ENCODE results near the gene OR5C1. TPM values are rescaled to one million over a fixed set of nuclear protein-coding genes. Genes with fewer than 3 reads are reported as not detected.

Gene OR5C1
- total RNA-seq, 4 donors from 2014 or later: not detected

DNA sequence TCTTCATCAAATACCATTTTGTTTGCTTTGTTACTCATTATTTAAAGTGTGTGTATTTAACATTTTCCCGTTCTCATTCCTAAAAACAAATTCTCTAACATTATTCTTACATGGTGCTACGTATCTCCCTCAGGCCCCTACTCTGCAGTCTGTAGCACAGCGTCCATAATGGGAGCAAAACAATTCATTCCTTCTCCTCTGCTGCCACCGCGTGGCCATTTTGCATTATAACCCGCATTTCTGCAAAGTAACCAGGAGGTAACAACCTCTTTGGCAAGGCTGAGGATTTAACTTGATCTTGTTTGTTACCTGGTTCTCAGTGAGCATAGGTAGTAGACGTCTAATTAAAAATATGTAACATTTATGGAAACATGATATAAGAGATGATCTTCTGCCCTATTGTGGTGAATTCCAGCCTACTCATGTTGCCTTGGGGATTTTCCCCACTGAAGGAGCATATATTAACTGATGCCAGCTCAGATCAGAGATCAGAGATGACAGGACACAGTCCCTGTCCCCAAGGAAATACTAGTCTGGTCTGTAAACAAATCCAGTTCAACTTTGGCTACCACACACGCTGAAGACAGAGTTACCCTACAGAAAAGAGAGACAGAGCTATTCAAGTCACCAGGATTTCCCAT, 21.7 kb downstream of the OR5C1 start:
- Histone ChIP-seq H3K4me1 (peaks cover 0 to 10% (median 0%) of the 10 kb centered on the region in 4 donors), H3K4me3 (no peak overlapping the region), H3K36me3 (peaks cover 0 to 7% (median 0%) of the 10 kb centered on the region in 3 donors), H3K9me3 (no peaks in the 10 kb centered on the region), H3K27ac (no peak overlapping the region), H3K27me3 (no peaks in the 10 kb centered on the region)
- peak; percentile 38 to 60 for DNase-seq (ENCODE audit: low spot score in 2 of 2)
- TF ChIP-seq POLR2A (IDR thresholded peaks at IDR 0.05) (no peak), CTCF (IDR thresholded peaks at IDR 0.05) (peak; percentile 43 to 86 (median 56)), EP300 (IDR thresholded peaks at IDR 0.05) (no peak)
- WGBS, 2 donors: 4 to 6% methylated on average over 8 of the region's 8 CpGs

DNA sequence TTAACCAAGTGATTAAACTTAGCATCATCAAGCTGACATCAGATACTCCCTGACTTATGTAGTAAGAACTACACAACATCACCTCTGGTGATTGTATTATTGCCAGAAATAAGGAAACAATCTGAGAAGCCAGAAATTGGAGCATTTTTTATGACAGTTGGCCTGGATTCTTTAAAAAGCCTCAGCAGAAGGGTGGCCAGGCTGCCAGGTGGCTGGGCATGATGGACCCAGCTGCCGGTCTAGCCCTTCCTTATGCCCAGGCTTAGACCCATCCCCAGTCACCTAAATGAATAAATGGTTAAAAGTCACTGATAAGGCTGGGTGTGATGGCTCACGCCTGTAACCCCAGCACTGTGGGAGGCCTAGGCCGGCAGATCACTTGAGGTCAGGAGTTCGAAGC, 24.0 kb downstream of the OR5C1 start:
- no peak for TF ChIP-seq CTCF (IDR thresholded peaks at IDR 0.05)
- TF ChIP-seq POLR2A (IDR thresholded peaks at IDR 0.05): no peak
- TF ChIP-seq EP300 (IDR thresholded peaks at IDR 0.05): no peak
- WGBS, 2 donors: 68 to 74% methylated on average over 4 of the region's 4 CpGs
- Histone ChIP-seq H3K27ac (no peak overlapping the region), H3K9me3 (no peaks in the 10 kb centered on the region), H3K27me3 (no peaks in the 10 kb centered on the region), H3K4me3 (no peak overlapping the region), H3K4me1 (peaks cover 0 to 23% (median 1%) of the 10 kb centered on the region in 4 donors), H3K36me3 (peaks cover 0 to 26% (median 0%) of the 10 kb centered on the region in 3 donors)
- no peak for DNase-seq (ENCODE audit: low spot score in 2 of 2)

GRCh38 chr9:122814545-122814944, 25.8 kb downstream of the OR5C1 start:
- H3K9me3 ChIP-seq: no peaks in the 10 kb centered on the region
- H3K27me3 ChIP-seq: no peaks in the 10 kb centered on the region
- peaks cover 0 to 35% (median 0%) of the 10 kb centered on the region in 3 donors for H3K36me3 ChIP-seq
- DNase-seq (ENCODE audit: low spot score in 2 of 2): no peak
- H3K4me1 ChIP-seq: peaks cover 0 to 29% (median 1%) of the 10 kb centered on the region in 4 donors
- no peak overlapping the region for H3K27ac ChIP-seq
- WGBS, 2 donors: 58 to 72% methylated on average over 6 of the region's 6 CpGs
- no peak for TF ChIP-seq EP300 (IDR thresholded peaks at IDR 0.05)
- TF ChIP-seq CTCF (IDR thresholded peaks at IDR 0.05): no peak
- TF ChIP-seq POLR2A (IDR thresholded peaks at IDR 0.05): no peak
- no peak overlapping the region for H3K4me3 ChIP-seq

DNA sequence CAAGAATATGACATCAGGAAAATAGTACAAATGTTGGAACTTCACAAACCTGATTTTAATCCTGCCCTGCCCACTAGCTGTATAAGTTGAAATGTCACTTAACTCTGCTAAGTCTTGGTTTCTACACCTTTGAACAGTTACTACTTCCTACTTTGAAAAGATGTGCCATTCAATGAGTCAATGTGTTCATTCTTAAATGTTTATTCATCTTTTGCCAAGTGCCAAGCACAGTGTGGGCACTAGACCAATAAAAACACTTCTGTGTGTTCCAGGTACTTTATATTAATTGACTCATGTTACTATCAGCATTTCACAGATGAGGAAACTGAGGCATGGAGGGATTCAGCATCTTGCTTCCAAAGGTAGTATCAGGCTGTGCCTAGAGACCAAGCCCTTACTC, 26.8 kb downstream of the OR5C1 start:
- peaks cover 0 to 44% (median 0%) of the 10 kb centered on the region in 3 donors for H3K36me3 ChIP-seq
- H3K4me1 ChIP-seq: peaks cover 0 to 32% (median 1%) of the 10 kb centered on the region in 4 donors
- DNase-seq (ENCODE audit: low spot score in 2 of 2): no peak
- H3K27ac ChIP-seq: peak overlapping the region in 2 of 4 donors; percentile 11 to 46
- no peaks in the 10 kb centered on the region for H3K27me3 ChIP-seq
- TF ChIP-seq CTCF (IDR thresholded peaks at IDR 0.05): no peak
- no peak for TF ChIP-seq POLR2A (IDR thresholded peaks at IDR 0.05)
- no peak for TF ChIP-seq EP300 (IDR thresholded peaks at IDR 0.05)
- H3K4me3 ChIP-seq: no peak overlapping the region
- H3K9me3 ChIP-seq: no peaks in the 10 kb centered on the region

DNA sequence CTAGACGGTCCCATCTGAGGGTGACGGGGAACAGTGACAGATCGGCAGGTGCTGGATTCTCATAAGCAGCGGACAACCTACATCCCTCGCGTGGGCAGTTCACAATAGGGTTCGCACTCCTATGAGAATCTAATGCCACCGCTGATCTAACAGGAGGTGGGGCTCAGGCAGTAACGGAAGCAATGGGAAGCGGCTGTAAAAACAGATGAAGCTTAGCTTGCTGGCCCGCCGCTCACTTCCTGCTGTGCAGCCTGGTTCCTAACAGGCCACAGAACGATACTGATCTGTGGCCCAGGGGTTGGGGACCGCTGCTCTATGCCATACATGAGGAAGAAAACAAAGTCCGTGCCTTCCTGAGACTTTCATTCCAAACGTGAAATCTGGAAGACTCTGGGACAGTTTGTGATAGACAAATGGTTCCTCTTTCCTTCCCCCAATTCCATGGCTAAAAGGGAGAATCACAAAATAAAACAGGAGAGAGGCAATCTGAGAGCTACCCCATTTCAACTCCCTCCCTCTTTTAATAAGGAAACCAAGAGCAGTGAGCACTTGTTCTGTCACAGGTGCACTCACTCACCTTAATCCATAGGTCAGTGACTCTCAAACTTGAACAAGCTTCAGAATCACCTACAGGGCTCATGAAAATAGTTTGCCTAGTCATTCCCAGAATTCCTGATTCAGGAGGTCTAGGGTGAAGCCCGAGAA, 27.6 kb downstream of the OR5C1 start:
- no peaks in the 10 kb centered on the region for H3K27me3 ChIP-seq
- H3K4me1 ChIP-seq: peaks cover 0 to 38% (median 4%) of the 10 kb centered on the region in 4 donors
- peak overlapping the region in 1 of 4 donors; percentile 46 for H3K27ac ChIP-seq
- no peak overlapping the region for H3K4me3 ChIP-seq
- no peak for TF ChIP-seq CTCF (IDR thresholded peaks at IDR 0.05)
- no peak for TF ChIP-seq POLR2A (IDR thresholded peaks at IDR 0.05)
- peak in 1 of 2 donors; percentile 40 for TF ChIP-seq EP300 (IDR thresholded peaks at IDR 0.05)
- DNase-seq (ENCODE audit: low spot score in 2 of 2): peak in 1 of 2 donors; percentile 21
- H3K36me3 ChIP-seq: peaks cover 0 to 44% (median 0%) of the 10 kb centered on the region in 3 donors
- no peaks in the 10 kb centered on the region for H3K9me3 ChIP-seq
- 58 to 67% methylated on average over 17 of the region's 17 CpGs for WGBS, 2 donors
